Suprapubic skin (tissue), 4 donors: ENCODE results near the gene DPEP2.

Experiments used
- CTCF ChIP-seq, 2 donors: fragments of 200-600 bp in 1 of 2; fragments of 450-650 bp in 1 of 2; sonication (generic) in 1 of 2; IDR thresholded peaks; one replicate each; pipeline ENCODE4 v1.5.1; 2016 to 2019; ENCODE audit warnings: antibody characterized with exemption in 2 of 2, mild to moderate bottlenecking in 1 of 2, moderate library complexity in 1 of 2
- EP300 ChIP-seq: sonication (generic); formaldehyde crosslinking; IDR thresholded peaks from one replicate; pipeline ENCODE4 v1.6.1; 2017; ENCODE audit warnings: antibody characterized with exemption
- POLR2A ChIP-seq, 2 donors: fragments of 450-650 bp; IDR thresholded peaks; one replicate each; pipeline ENCODE4 v1.6.1; 2017; ENCODE audit warnings: antibody characterized with exemption in 2 of 2, mild to moderate bottlenecking in 2 of 2, moderate library complexity in 2 of 2
- POLR2AphosphoS5 ChIP-seq, 3 donors: sonication (generic); formaldehyde crosslinking; IDR thresholded peaks; one replicate each; pipeline ENCODE4 v1.6.1; 2017; ENCODE audit warnings: antibody characterized with exemption in 3 of 3

GRCh38 chr16:68005786-68006286, 6.6 kb upstream of the DPEP2 start:
- TF ChIP-seq CTCF (IDR thresholded peaks at IDR 0.05) (no peak), POLR2A (IDR thresholded peaks at IDR 0.05) (peak in 1 of 2 donors; percentile 4), POLR2AphosphoS5 (IDR thresholded peaks at IDR 0.05) (no peak), EP300 (no peak)
